ENCODE results near the gene FYCO1.

GRCh38 chr3:45938864-45939263, 56.8 kb downstream of the FYCO1 start:
- TF ChIP-seq CTCF (conservative IDR thresholded peaks at IDR 0.05; ENCODE audit: low read depth, low read length) (peak; percentile 92), EZH2 (IDR thresholded peaks at IDR 0.05; ENCODE audit: low read length, unreplicated experiment) (no peak)

Data from PC-3 (cell line).